Parathyroid adenoma (tissue), 2 donors: ENCODE results near the gene KCNIP3.

Source experiments
- H2AFZ ChIP-seq: fragments of 300-600 bp; sonication (generic); one replicate; pipeline ENCODE4 v1.7.0; 2017; ENCODE audit warnings: antibody characterized with exemption, mild to moderate bottlenecking
- H3K27ac ChIP-seq: fragments of 300-600 bp; sonication (generic); one replicate; pipeline ENCODE4 v1.7.0; 2017
- H3K27me3 ChIP-seq: fragments of 300-600 bp; sonication (generic); one replicate; pipeline ENCODE4 v1.7.0; 2017; ENCODE audit warnings: low read length; ENCODE audit not compliant: control insufficient read depth, insufficient read depth
- H3K36me3 ChIP-seq: fragments of 300-600 bp; sonication (generic); one replicate; pipeline ENCODE4 v1.7.0; 2017; ENCODE audit warnings: low read length; ENCODE audit not compliant: control insufficient read depth, insufficient read depth
- H3K4me1 ChIP-seq: fragments of 300-600 bp; sonication (generic); one replicate; pipeline ENCODE4 v1.7.0; 2017; ENCODE audit warnings: control low read depth
- H3K4me2 ChIP-seq: fragments of 300-600 bp; sonication (generic); one replicate; pipeline ENCODE4 v1.7.0; 2017; ENCODE audit warnings: low read length
- H3K4me3 ChIP-seq: fragments of 300-600 bp; sonication (generic); one replicate; pipeline ENCODE4 v1.7.0; 2017; ENCODE audit warnings: low read depth, low read length
- H3K79me2 ChIP-seq: fragments of 300-600 bp; sonication (generic); one replicate; pipeline ENCODE4 v1.7.0; 2017; ENCODE audit warnings: control low read depth
- H3K9ac ChIP-seq: fragments of 300-600 bp; sonication (generic); one replicate; pipeline ENCODE4 v1.7.0; 2017; ENCODE audit warnings: mild to moderate bottlenecking
- H3K9me3 ChIP-seq: fragments of 300-600 bp; sonication (generic); one replicate; pipeline ENCODE4 v1.7.0; 2017; ENCODE audit warnings: low read length; ENCODE audit not compliant: control insufficient read depth
- CTCF ChIP-seq: fragments of 300-600 bp; sonication (generic); IDR thresholded peaks from one replicate; pipeline ENCODE4 v1.7.0; 2017; ENCODE audit warnings: antibody characterized with exemption, mild to moderate bottlenecking
- donor health status: primary hyperparathyroidism.

KCNIP3 gene

GRCh38 chr2:95346738-95347671, 49.9 kb downstream of the KCNIP3 start:
- TF ChIP-seq CTCF = no peak
- peak overlapping the region; percentile 65 for H3K4me3 ChIP-seq
- H2AFZ ChIP-seq = peak overlapping the region; percentile 71
- H3K79me2 ChIP-seq = peaks cover 9% of the 10 kb centered on the region
- no peaks in the 10 kb centered on the region for H3K36me3 ChIP-seq
- H3K9ac ChIP-seq = no peak overlapping the region
- no peaks in the 10 kb centered on the region for H3K27me3 ChIP-seq
- H3K4me1 ChIP-seq = peaks cover 25% of the 10 kb centered on the region
- H3K9me3 ChIP-seq = no peaks in the 10 kb centered on the region
- peak overlapping the region; percentile 84 for H3K4me2 ChIP-seq
- H3K27ac ChIP-seq = peak overlapping the region; percentile 37

GRCh38 chr2:95347681-95348608, 50.8 kb downstream of the KCNIP3 start:
- no peaks in the 10 kb centered on the region for H3K9me3 ChIP-seq
- no peaks in the 10 kb centered on the region for H3K27me3 ChIP-seq
- peak overlapping the region; percentile 37 for H3K27ac ChIP-seq
- peaks cover 14% of the 10 kb centered on the region for H3K79me2 ChIP-seq
- H3K4me1 ChIP-seq = peaks cover 20% of the 10 kb centered on the region
- no peak overlapping the region for H3K9ac ChIP-seq
- H3K4me2 ChIP-seq = peak overlapping the region; percentile 84
- no peaks in the 10 kb centered on the region for H3K36me3 ChIP-seq
- no peak for TF ChIP-seq CTCF
- peak overlapping the region; percentile 71 for H2AFZ ChIP-seq
- peak overlapping the region; percentile 65 for H3K4me3 ChIP-seq

- H3K4me1 ChIP-seq = peaks cover 20% of the 10 kb centered on the region
- H3K9me3 ChIP-seq = no peaks in the 10 kb centered on the region
- H3K27me3 ChIP-seq = no peaks in the 10 kb centered on the region
- H3K36me3 ChIP-seq = no peaks in the 10 kb centered on the region
- H3K27ac ChIP-seq = no peak overlapping the region
- no peak overlapping the region for H3K4me2 ChIP-seq
- TF ChIP-seq CTCF = no peak
- no peak overlapping the region for H3K4me3 ChIP-seq
- H2AFZ ChIP-seq = no peak overlapping the region
- peaks cover 20% of the 10 kb centered on the region for H3K79me2 ChIP-seq
- no peak overlapping the region for H3K9ac ChIP-seq
Measured at GRCh38 chr2:95348609-95349567, 51.7 kb downstream of the KCNIP3 start.

GRCh38 chr2:95349568-95350322, 52.6 kb downstream of the KCNIP3 start:
- peaks cover 24% of the 10 kb centered on the region for H3K79me2 ChIP-seq
- H2AFZ ChIP-seq = no peak overlapping the region
- no peaks in the 10 kb centered on the region for H3K9me3 ChIP-seq
- H3K4me2 ChIP-seq = no peak overlapping the region
- no peak for TF ChIP-seq CTCF
- H3K27me3 ChIP-seq = no peaks in the 10 kb centered on the region
- H3K36me3 ChIP-seq = no peaks in the 10 kb centered on the region
- H3K9ac ChIP-seq = no peak overlapping the region
- H3K27ac ChIP-seq = no peak overlapping the region
- peaks cover 20% of the 10 kb centered on the region for H3K4me1 ChIP-seq
- no peak overlapping the region for H3K4me3 ChIP-seq
